GM12873 (cell line): ENCODE data around the gene SLC35B1.

Experiments
- TF ChIP-seq, protein P1 (sequence below): IDR thresholded peaks from 2 replicates; pipeline ENCODE4 v1.5.1; 2012; ENCODE audit warnings: low read depth, mild to moderate bottlenecking, moderate library complexity, low read length, control low read depth; ENCODE audit not compliant: insufficient read depth; ENCODE audit errors: missing control alignments

SLC35B1 gene, protein sequence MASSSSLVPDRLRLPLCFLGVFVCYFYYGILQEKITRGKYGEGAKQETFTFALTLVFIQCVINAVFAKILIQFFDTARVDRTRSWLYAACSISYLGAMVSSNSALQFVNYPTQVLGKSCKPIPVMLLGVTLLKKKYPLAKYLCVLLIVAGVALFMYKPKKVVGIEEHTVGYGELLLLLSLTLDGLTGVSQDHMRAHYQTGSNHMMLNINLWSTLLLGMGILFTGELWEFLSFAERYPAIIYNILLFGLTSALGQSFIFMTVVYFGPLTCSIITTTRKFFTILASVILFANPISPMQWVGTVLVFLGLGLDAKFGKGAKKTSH

DNA sequence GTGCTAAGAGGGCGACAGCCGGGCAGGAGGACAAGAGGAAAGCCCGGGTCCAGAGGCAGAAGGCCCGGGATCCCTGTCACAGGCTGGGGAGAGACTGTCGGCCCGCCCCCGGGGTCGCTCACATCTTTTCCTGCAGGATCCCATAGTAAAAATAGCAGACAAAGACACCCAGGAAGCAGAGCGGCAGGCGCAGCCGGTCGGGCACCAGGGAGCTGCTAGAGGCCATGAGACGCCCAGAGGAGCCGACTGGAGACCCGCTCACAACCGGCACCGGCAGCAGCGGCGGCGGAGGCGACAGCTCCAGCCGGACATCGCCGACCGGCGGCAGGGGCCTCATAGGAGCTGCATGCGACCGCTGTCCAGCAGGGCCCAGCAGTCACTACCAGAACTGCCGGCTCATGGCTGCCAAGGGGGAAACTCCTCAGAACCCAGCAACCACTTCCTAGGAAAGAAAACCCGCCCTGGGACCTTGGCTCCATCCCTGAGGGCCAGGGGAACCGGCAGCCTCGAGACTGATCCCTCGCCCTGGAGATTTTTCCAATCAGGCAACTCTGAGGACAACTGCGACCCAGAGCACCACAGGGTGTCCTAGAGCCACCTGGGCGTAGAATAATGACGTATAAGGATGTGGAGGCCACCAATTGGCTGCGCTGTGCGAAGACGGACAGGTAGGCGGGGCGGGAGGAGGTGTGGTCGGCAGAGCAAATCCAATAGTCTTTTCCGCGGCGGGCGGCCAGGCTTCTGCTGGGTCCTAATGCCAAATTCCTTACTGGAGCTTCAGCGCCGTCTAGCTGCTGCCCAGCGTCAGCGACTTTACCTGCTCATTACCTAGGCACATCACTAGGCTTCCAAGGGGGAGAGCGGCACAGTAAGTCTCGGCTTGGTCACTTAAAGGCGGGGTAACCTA lies at the start of gene SLC35B1:
Gene SLC35B1 (minus strand): TSS at position 357 of the 907 bp plus-strand sequence. CDS start 131 bp downstream, at position 226.
- TF ChIP-seq, protein P1, sequence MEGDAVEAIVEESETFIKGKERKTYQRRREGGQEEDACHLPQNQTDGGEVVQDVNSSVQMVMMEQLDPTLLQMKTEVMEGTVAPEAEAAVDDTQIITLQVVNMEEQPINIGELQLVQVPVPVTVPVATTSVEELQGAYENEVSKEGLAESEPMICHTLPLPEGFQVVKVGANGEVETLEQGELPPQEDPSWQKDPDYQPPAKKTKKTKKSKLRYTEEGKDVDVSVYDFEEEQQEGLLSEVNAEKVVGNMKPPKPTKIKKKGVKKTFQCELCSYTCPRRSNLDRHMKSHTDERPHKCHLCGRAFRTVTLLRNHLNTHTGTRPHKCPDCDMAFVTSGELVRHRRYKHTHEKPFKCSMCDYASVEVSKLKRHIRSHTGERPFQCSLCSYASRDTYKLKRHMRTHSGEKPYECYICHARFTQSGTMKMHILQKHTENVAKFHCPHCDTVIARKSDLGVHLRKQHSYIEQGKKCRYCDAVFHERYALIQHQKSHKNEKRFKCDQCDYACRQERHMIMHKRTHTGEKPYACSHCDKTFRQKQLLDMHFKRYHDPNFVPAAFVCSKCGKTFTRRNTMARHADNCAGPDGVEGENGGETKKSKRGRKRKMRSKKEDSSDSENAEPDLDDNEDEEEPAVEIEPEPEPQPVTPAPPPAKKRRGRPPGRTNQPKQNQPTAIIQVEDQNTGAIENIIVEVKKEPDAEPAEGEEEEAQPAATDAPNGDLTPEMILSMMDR: peak; percentile 98

DNA sequence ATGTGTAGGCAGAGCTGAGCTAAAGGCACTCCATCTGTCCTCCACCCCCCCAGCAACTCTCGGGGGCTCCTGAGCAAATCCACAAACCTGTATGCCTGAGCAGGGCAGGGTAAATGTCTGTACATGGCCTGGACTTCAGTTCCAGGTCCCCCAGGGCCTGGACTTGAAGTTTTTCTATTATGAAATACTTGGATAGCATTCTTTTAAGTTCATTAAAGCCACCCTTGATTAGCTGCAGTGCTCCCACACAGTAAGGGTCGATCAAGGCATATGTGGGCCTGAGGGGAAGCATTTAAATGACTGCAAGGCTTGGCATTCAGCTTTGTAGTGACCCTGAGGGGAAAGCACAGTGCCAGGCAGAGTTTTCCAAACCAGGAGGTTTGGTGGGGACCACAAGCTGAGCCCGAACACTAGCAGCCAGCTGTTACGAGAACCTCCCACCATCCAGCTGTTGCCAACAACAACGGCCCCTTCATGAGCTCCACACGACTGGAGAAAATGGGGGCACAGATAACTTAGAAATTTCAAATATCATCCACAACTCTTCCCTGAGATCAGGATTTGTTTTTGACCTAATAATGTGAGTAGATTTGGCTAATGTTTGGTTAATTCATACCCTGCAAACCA lies 49.5 kb upstream of the SLC35B1 start:
- TF ChIP-seq, protein P1: no peak

DNA sequence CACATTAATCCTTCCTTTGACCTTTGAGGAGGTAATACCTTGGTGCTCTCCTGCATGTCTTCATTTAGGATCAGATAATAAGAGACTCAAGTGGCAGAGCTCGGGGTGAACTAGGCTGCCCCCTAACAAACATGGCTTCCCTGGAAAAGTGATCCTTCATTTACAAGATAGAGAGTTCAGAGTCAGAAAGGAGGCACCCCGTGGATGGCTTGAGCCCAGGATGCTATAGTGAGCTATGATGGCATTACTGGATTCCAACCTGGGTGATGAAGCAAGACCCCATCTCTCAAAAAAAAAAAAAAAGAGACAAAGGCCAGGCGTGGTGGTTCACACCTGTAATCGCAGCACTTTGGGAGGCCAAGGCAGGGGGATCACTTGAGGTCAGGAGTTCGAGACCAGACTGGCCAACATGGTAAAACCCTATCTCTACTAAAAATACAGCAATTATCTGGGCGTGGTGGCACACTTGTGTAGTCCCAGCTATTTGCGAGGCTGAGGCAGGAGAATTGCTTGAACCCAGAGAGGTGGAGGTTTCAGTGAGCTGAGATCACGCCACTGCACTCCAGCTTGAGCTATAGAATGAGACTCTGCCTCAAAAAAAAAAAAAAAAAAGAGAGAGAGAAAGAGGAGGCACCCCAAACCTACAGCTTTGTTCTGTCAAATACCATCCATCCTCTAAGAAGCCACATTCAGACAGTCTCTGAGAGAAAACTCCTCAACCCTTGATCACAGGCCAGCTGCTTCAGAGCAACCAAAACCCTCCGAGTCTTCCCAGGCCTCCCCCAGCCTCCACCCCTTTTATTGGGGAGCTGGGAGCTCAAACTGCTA lies 48.8 kb upstream of the SLC35B1 start:
- TF ChIP-seq, protein P1: no peak

DNA sequence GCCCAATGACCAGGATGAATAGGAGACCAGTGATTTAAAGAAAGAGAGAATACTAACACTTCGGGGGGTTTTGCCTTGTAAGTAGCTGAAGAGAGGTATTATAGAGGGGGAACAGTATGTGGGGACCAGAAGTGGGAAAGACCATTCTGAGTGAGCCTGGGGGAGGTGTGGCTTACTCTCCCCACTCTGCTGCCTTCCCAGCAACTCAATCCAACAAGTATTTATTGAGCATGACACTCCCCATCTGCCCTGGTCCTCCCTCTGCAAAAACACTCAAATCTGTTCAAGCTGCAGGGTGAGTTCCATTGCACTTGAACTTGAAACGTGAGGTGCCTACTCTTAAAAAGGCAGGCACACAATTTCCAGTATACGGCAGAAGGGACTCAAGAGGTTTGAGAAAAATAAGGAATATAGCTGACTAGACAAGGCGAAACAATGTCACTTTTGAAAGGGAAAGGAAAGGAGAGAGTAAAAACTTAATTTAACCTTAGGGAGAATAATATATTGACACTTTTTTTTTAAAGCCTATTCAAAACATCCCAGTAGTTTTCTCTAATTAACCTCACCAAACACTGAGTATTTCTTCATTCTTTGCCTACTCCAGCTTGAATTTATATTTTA lies 48.0 kb upstream of the SLC35B1 start:
- TF ChIP-seq, protein P1: no peak

DNA sequence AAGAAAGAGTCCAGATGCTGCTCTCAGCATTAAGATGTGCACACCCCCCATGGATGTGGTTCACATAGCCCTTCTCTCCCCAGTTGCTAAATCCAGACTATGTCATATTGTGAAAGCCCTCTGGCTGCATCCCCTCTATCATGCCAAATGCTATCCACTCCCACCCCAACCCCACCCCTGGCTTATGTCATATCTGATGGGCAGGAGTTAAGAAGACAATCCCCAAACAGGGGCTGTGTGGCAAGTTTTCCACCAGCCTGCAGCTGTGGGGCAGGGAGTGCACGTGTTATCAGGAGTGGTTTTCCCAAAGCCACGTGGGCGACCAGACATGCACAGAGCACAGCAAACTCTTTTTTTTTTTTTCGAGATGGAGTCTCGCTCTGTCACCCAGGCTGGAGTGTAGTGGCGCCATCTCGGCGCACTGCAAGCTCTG lies 46.2 kb upstream of the SLC35B1 start:
- TF ChIP-seq, protein P1: no peak

DNA sequence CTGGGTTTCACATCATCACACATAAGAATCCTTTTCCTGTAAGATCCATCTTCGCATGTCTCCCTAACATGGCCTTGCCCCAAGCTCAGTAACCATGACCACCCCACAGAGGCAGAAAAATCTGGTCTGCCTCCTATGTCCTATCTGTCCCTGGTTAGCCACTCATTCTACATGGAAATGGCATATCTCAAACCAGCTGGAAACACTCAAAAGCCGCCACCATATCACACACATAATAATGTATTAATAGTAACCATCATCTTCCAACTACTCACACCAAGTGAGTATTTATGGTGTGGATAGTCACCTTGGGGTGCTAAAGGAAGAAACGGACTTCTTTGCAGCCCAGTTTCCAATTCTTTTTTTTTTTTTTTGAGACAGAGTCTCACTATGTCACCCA lies 44.7 kb upstream of the SLC35B1 start:
- TF ChIP-seq, protein P1: no peak
